ENCODE results near the gene ALKBH3. TPM values are rescaled to one million over a fixed set of nuclear protein-coding genes. Genes with fewer than 3 reads are reported as not detected.

ALKBH3 gene
- total and polyA plus RNA-seq, 4 experiments from 2014 or later, result 34.1 to 49.8 (median 38.0) TPM

GRCh38 chr11:43937434-43938411, 57.1 kb downstream of the ALKBH3 start:
- Histone ChIP-seq H3K27me3 (ENCODE audit: insufficient read depth, low read length) (peaks cover 6% of the 10 kb centered on the region), H3K4me1 (ENCODE audit: insufficient read depth, low read length) (no peaks in the 10 kb centered on the region), H3K36me3 (ENCODE audit: insufficient read depth, low read length) (no peaks in the 10 kb centered on the region), H3K9me3 (ENCODE audit: control insufficient read depth in 1 of 2, low read length in 2 of 2) (no peaks in the 10 kb centered on the region), H3K27ac (ENCODE audit: low read depth, low read length) (no peak overlapping the region), H3K4me3 (ENCODE audit: low read length in 2 of 2) (no peak overlapping the region)
- Mint-ChIP-seq H3K4me3 (no peak overlapping the region), H3K27me3 (peaks cover 18 to 25% of the 10 kb centered on the region in 2 donors), H3K27ac (no peak overlapping the region), H3K9me3 (no peaks in the 10 kb centered on the region), H3K4me1 (peaks cover 3 to 5% (median 4%) of the 10 kb centered on the region in 4 donors), H3K36me3 (peaks cover 0 to 1% of the 10 kb centered on the region in 2 donors)
- no peak for DNase-seq
- CTCF ChIA-PET (ENCODE audit: partially characterized antibody), result no interaction called here
- intact Hi-C loops (cut with micrococcal nuclease), result no loop called here
- POLR2A ChIA-PET (ENCODE audit: partially characterized antibody), result no interaction called here

GRCh38 chr11:43941257-43941994, 60.8 kb downstream of the ALKBH3 start:
- Mint-ChIP-seq H3K27ac (peak overlapping the region in 3 of 7 donors; percentile 25 to 92 (median 66)), H3K27me3 (peaks cover 32 to 36% of the 10 kb centered on the region in 2 donors), H3K9me3 (peaks cover 0 to 2% (median 0%) of the 10 kb centered on the region in 8 donors), H3K36me3 (peaks cover 0 to 4% of the 10 kb centered on the region in 2 donors), H3K4me1 (peaks cover 7 to 21% (median 16%) of the 10 kb centered on the region in 4 donors), H3K4me3 (peak overlapping the region; percentile 81 to 97 (median 87))
- ChIA-PET CTCF (ENCODE audit: partially characterized antibody) (interaction anchor here (0.9 to 1.1 kb wide), 2 partner anchors 10 to 51 kb away, joined by 3 read pairs; no protein-coding TSS in a partner anchor), POLR2A (ENCODE audit: partially characterized antibody) (no interaction called here)
- no peak overlapping the region for H3K4me3 ChIP-seq (ENCODE audit: low read length in 2 of 2)
- no peaks in the 10 kb centered on the region for H3K9me3 ChIP-seq (ENCODE audit: control insufficient read depth in 1 of 2, low read length in 2 of 2)
- peaks cover 15% of the 10 kb centered on the region for H3K27me3 ChIP-seq (ENCODE audit: insufficient read depth, low read length)
- H3K4me1 ChIP-seq (ENCODE audit: insufficient read depth, low read length), result peaks cover 13% of the 10 kb centered on the region
- intact Hi-C loops (cut with micrococcal nuclease), result no loop called here
- no peaks in the 10 kb centered on the region for H3K36me3 ChIP-seq (ENCODE audit: insufficient read depth, low read length)
- DNase-seq, result no peak
- no peak overlapping the region for H3K27ac ChIP-seq (ENCODE audit: low read depth, low read length)

GRCh38 chr11:43942662-43943371, 62.2 kb downstream of the ALKBH3 start:
- peak in 1 of 5 donors; percentile 12 for DNase-seq
- ChIA-PET POLR2A (ENCODE audit: partially characterized antibody) (no interaction called here), CTCF (ENCODE audit: partially characterized antibody) (no interaction called here)
- H3K9me3 ChIP-seq (ENCODE audit: control insufficient read depth in 1 of 2, low read length in 2 of 2), result no peaks in the 10 kb centered on the region
- intact Hi-C loops (cut with micrococcal nuclease), result no loop called here
- H3K4me1 ChIP-seq (ENCODE audit: insufficient read depth, low read length), result peaks cover 13% of the 10 kb centered on the region
- H3K36me3 ChIP-seq (ENCODE audit: insufficient read depth, low read length), result no peaks in the 10 kb centered on the region
- peak overlapping the region in 1 of 2 donors; percentile 38 for H3K4me3 ChIP-seq (ENCODE audit: low read length in 2 of 2)
- Mint-ChIP-seq H3K4me3 (peak overlapping the region; percentile 43 to 76 (median 64)), H3K36me3 (peaks cover 0 to 4% of the 10 kb centered on the region in 2 donors), H3K27ac (no peak overlapping the region), H3K9me3 (peaks cover 0 to 2% (median 0%) of the 10 kb centered on the region in 8 donors), H3K27me3 (peaks cover 37 to 42% of the 10 kb centered on the region in 2 donors), H3K4me1 (peaks cover 7 to 21% (median 16%) of the 10 kb centered on the region in 4 donors)
- H3K27me3 ChIP-seq (ENCODE audit: insufficient read depth, low read length), result peaks cover 24% of the 10 kb centered on the region
- H3K27ac ChIP-seq (ENCODE audit: low read depth, low read length), result no peak overlapping the region

- no peak overlapping the region for H3K27ac ChIP-seq (ENCODE audit: low read depth, low read length)
- peaks cover 13% of the 10 kb centered on the region for H3K4me1 ChIP-seq (ENCODE audit: insufficient read depth, low read length)
- CTCF ChIA-PET (ENCODE audit: partially characterized antibody), result no interaction called here
- Mint-ChIP-seq H3K4me3 (peak overlapping the region; percentile 81 to 96 (median 88)), H3K4me1 (peaks cover 7 to 21% (median 16%) of the 10 kb centered on the region in 4 donors), H3K27me3 (peaks cover 36 to 38% of the 10 kb centered on the region in 2 donors), H3K27ac (peak overlapping the region in 3 of 7 donors; percentile 27 to 79 (median 29)), H3K9me3 (peaks cover 0 to 2% (median 0%) of the 10 kb centered on the region in 8 donors), H3K36me3 (peaks cover 0 to 4% of the 10 kb centered on the region in 2 donors)
- intact Hi-C loops (cut with micrococcal nuclease), result no loop called here
- H3K36me3 ChIP-seq (ENCODE audit: insufficient read depth, low read length), result no peaks in the 10 kb centered on the region
- POLR2A ChIA-PET (ENCODE audit: partially characterized antibody), result no interaction called here
- no peaks in the 10 kb centered on the region for H3K9me3 ChIP-seq (ENCODE audit: control insufficient read depth in 1 of 2, low read length in 2 of 2)
- DNase-seq, result no peak
- peaks cover 24% of the 10 kb centered on the region for H3K27me3 ChIP-seq (ENCODE audit: insufficient read depth, low read length)
- H3K4me3 ChIP-seq (ENCODE audit: low read length in 2 of 2), result peak overlapping the region in 1 of 2 donors; percentile 38
Observed at GRCh38 chr11:43943372-43943930, 62.8 kb downstream of the ALKBH3 start.

DNA sequence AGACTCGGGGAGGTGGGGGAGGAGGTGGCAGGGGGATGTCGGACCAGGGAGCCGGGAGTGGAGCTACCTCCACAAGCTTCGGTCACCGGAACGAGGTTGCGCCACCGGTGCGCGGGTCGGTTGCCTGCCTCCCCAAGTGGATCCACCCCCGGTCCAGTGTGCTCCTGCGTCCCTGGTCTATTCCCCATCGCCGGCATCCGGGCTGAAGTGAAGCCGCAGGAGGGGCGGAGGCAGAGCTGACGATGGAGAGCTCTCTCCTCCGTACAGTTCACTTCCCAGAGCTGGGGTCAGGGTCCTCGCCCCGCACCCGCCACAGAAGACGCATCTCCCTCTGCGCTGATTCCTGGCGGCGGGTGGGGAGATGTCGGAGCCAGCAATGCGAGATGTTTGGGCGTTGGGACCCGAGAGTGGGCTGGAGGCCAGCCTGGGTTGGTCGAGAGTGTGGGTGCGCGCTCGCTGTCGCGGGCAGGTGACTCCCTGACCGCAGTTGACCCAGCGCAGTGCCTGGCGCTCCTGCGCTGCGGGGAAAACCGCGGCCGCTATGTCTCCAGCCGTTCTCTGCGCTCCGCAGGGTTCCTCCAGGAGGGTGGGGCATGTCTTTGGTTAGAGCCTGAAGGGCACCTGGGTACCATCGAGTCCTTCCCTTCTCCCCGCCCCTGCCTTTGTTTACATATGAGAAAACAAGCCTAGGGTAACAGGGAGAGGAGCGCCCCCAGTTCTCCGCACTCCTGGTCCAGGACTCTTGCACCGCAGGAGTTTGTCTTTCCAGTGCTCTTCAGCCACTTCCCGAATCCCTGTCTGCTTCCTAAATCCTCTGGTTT, 63.5 kb downstream of the ALKBH3 start:
- Histone ChIP-seq H3K36me3 (ENCODE audit: insufficient read depth, low read length) (no peaks in the 10 kb centered on the region), H3K4me1 (ENCODE audit: insufficient read depth, low read length) (peaks cover 13% of the 10 kb centered on the region), H3K9me3 (ENCODE audit: control insufficient read depth in 1 of 2, low read length in 2 of 2) (no peaks in the 10 kb centered on the region), H3K4me3 (ENCODE audit: low read length in 2 of 2) (no peak overlapping the region), H3K27ac (ENCODE audit: low read depth, low read length) (no peak overlapping the region), H3K27me3 (ENCODE audit: insufficient read depth, low read length) (peaks cover 24% of the 10 kb centered on the region)
- ChIA-PET POLR2A (ENCODE audit: partially characterized antibody) (no interaction called here), CTCF (ENCODE audit: partially characterized antibody) (no interaction called here)
- Mint-ChIP-seq H3K36me3 (peaks cover 0 to 4% of the 10 kb centered on the region in 2 donors), H3K27me3 (peaks cover 36 to 41% of the 10 kb centered on the region in 2 donors), H3K4me1 (peaks cover 7 to 21% (median 16%) of the 10 kb centered on the region in 4 donors), H3K9me3 (peaks cover 0 to 2% (median 0%) of the 10 kb centered on the region in 8 donors), H3K4me3 (peak overlapping the region; percentile 81 to 96 (median 88)), H3K27ac (peak overlapping the region in 1 of 7 donors; percentile 48)
- DNase-seq, result no peak
- intact Hi-C loops (cut with micrococcal nuclease), result loop anchor here (2.0 kb wide), 1 partner anchor 53 kb away; no protein-coding TSS in a partner anchor

- peak overlapping the region in 1 of 7 donors; percentile 48 for H3K27ac Mint-ChIP-seq
- H3K27me3 Mint-ChIP-seq, result peaks cover 36 to 42% of the 10 kb centered on the region in 2 donors
- H3K4me1 ChIP-seq (ENCODE audit: insufficient read depth, low read length), result peaks cover 13% of the 10 kb centered on the region
- no peaks in the 10 kb centered on the region for H3K9me3 ChIP-seq (ENCODE audit: control insufficient read depth in 1 of 2, low read length in 2 of 2)
- peaks cover 7 to 21% (median 16%) of the 10 kb centered on the region in 4 donors for H3K4me1 Mint-ChIP-seq
- no peak overlapping the region for H3K27ac ChIP-seq (ENCODE audit: low read depth, low read length)
- peaks cover 0 to 2% (median 0%) of the 10 kb centered on the region in 8 donors for H3K9me3 Mint-ChIP-seq
- ChIA-PET POLR2A (ENCODE audit: partially characterized antibody) (no interaction called here), CTCF (ENCODE audit: partially characterized antibody) (interaction anchor here (0.6 to 1.0 kb wide), 5 partner anchors 31 to 119 kb away, joined by 3 to 8 read pairs (median 4); no protein-coding TSS in a partner anchor)
- DNase-seq, result peak in 4 of 5 donors; percentile 28 to 47 (median 40)
- peaks cover 24% of the 10 kb centered on the region for H3K27me3 ChIP-seq (ENCODE audit: insufficient read depth, low read length)
- H3K4me3 Mint-ChIP-seq, result peak overlapping the region in 7 of 8 donors; percentile 40 to 96 (median 74)
- intact Hi-C loops (cut with micrococcal nuclease), result loop anchor here (2.0 kb wide), 1 partner anchor 54 kb away; no protein-coding TSS in a partner anchor
- H3K36me3 ChIP-seq (ENCODE audit: insufficient read depth, low read length), result no peaks in the 10 kb centered on the region
- H3K4me3 ChIP-seq (ENCODE audit: low read length in 2 of 2), result no peak overlapping the region
- H3K36me3 Mint-ChIP-seq, result peaks cover 0 to 4% of the 10 kb centered on the region in 2 donors
Observed at GRCh38 chr11:43944761-43945311, 64.2 kb downstream of the ALKBH3 start.
